Neural cell (in vitro differentiated cells): Measurements from ENCODE around the gene DGKB. TPM values are rescaled to one million over a fixed set of nuclear protein-coding genes. Genes with fewer than 3 reads are reported as not detected.

ENCODE experiments used
- H2AFZ ChIP-seq: fragments of 200-600, 300-800 bp; sonication (generic), shearing (Covaris generic); 2 replicates; pipeline ENCODE4 v1.6.0; 2014; ENCODE audit warnings: low read depth, mild to moderate bottlenecking, antibody characterized with exemption, low read length, moderate library complexity
- H3F3A ChIP-seq: fragments of 200-600 bp; shearing (Covaris generic); 2 replicates; pipeline ENCODE4 v1.6.1; 2016; ENCODE audit warnings: mild to moderate bottlenecking, moderate library complexity, mixed read lengths, antibody characterized with exemption, low read length; ENCODE audit not compliant: insufficient read depth, poor library complexity, severe bottlenecking
- H3K27ac ChIP-seq: fragments of 200-600, 300-800 bp; sonication (generic), shearing (Covaris generic); 2 replicates; pipeline ENCODE4 v1.5.1; 2014; ENCODE audit warnings: mild to moderate bottlenecking, low read length, moderate library complexity
- H3K27me3 ChIP-seq: fragments of 300-800, 200-600 bp; sonication (generic), shearing (Covaris generic); 2 replicates; pipeline ENCODE4 v1.6.0; 2014; ENCODE audit warnings: mild to moderate bottlenecking, low read depth, low read length, moderate library complexity; ENCODE audit not compliant: insufficient read depth
- H3K36me3 ChIP-seq: fragments of 300-800, 200-600 bp; sonication (generic), shearing (Covaris generic); 2 replicates; pipeline ENCODE4 v1.5.1; 2014; ENCODE audit warnings: mild to moderate bottlenecking, antibody characterized with exemption, low read length, moderate library complexity; ENCODE audit not compliant: insufficient read depth
- H3K4me2 ChIP-seq: fragments of 300-800, 200-600 bp; sonication (generic), shearing (Covaris generic); 2 replicates; pipeline ENCODE4 v1.6.0; 2014; ENCODE audit warnings: mild to moderate bottlenecking, low read length
- H3K4me3 ChIP-seq: fragments of 300-800, 200-600 bp; sonication (generic), shearing (Covaris generic); 2 replicates; pipeline ENCODE4 v1.5.1; 2014; ENCODE audit warnings: mild to moderate bottlenecking, low read length, moderate library complexity
- H3K79me2 ChIP-seq: fragments of 200-600 bp; shearing (Covaris generic); replicated peaks from 2 replicates; pipeline ENCODE4 v1.6.0; 2014; ENCODE audit warnings: mild to moderate bottlenecking, low read length, moderate library complexity; ENCODE audit not compliant: insufficient read depth
- H3K9ac ChIP-seq: fragments of 300-800, 200-600 bp; sonication (generic), shearing (Covaris generic); 2 replicates; pipeline ENCODE4 v1.6.1; 2016; ENCODE audit warnings: mild to moderate bottlenecking, low read length, mixed read lengths
- H3K9me2 ChIP-seq: fragments of 200-600 bp; shearing (Covaris generic); 2 replicates; pipeline ENCODE4 v1.6.1; 2016; ENCODE audit warnings: mild to moderate bottlenecking, low read length, mixed read lengths; ENCODE audit not compliant: insufficient read depth
- H3K9me3 ChIP-seq: fragments of 200-600, 300-800 bp; sonication (generic), shearing (Covaris generic); 2 replicates; pipeline ENCODE4 v1.6.1; 2016; ENCODE audit warnings: mild to moderate bottlenecking, mixed run types, low read length, moderate library complexity, mixed read lengths
- H4K20me1 ChIP-seq: fragments of 200-600 bp; shearing (Covaris generic); 2 replicates; pipeline ENCODE4 v1.6.1; 2016; ENCODE audit warnings: mild to moderate bottlenecking, mixed run types; ENCODE audit not compliant: insufficient read depth
- EP300 ChIP-seq: fragments of 450-650 bp; conservative IDR thresholded peaks from 2 replicates; pipeline ENCODE4 v1.6.1; 2014; ENCODE audit warnings: antibody characterized with exemption, mild to moderate bottlenecking, moderate library complexity; ENCODE audit not compliant: poor library complexity, severe bottlenecking
- EZH2 ChIP-seq: fragments of 200-600, 300-800 bp; shearing (Covaris generic), sonication (generic); IDR thresholded peaks from 2 replicates; pipeline ENCODE4 v1.6.1; 2014; ENCODE audit warnings: antibody characterized with exemption, low read length, borderline replicate concordance, mild to moderate bottlenecking; ENCODE audit not compliant: insufficient read depth, poor library complexity, severe bottlenecking
- MXI1 ChIP-seq: fragments of 450-650 bp; conservative IDR thresholded peaks from 2 replicates; pipeline ENCODE4 v1.6.1; 2014; ENCODE audit warnings: antibody characterized with exemption, mild to moderate bottlenecking; ENCODE audit not compliant: poor library complexity, severe bottlenecking
- POLR2AphosphoS5 ChIP-seq: IDR thresholded peaks from 2 replicates; pipeline ENCODE4 v1.6.1; 2012
- RAD21 ChIP-seq: fragments of 450-650 bp; conservative IDR thresholded peaks from 2 replicates; pipeline ENCODE4 v1.6.1; 2014; ENCODE audit warnings: antibody characterized with exemption, mild to moderate bottlenecking, moderate library complexity
- SMC3 ChIP-seq: fragments of 450-650 bp; conservative IDR thresholded peaks from 2 replicates; pipeline ENCODE4 v1.6.1; 2014; ENCODE audit warnings: antibody characterized with exemption, mild to moderate bottlenecking, moderate library complexity; ENCODE audit not compliant: poor library complexity
- TAF1 ChIP-seq: IDR thresholded peaks from 2 replicates; pipeline ENCODE4 v1.6.1; 2012; ENCODE audit warnings: low read depth
- polyA plus RNA-seq: library from polyadenylated mRNA; depleted of rRNA; stranded (reverse); fragments of >200 nt; gene quantifications from 2 replicates; pipeline ENCODE4 v1.2.3, GENCODE V29; 2014
- TF ChIP-seq, protein P1 (sequence below): IDR thresholded peaks from 2 replicates; pipeline ENCODE4 v1.6.1; 2012; ENCODE audit warnings: borderline replicate concordance
- TF ChIP-seq, protein P2 (sequence below): fragments of 450-650 bp; IDR thresholded peaks from 2 replicates; pipeline ENCODE4 v1.5.1; 2014; ENCODE audit warnings: antibody characterized with exemption, mild to moderate bottlenecking, moderate library complexity; ENCODE audit not compliant: poor library complexity, severe bottlenecking

The DGKB gene
- polyA plus RNA-seq, 1 donor from 2014 or later, result 0.20 TPM

DNA sequence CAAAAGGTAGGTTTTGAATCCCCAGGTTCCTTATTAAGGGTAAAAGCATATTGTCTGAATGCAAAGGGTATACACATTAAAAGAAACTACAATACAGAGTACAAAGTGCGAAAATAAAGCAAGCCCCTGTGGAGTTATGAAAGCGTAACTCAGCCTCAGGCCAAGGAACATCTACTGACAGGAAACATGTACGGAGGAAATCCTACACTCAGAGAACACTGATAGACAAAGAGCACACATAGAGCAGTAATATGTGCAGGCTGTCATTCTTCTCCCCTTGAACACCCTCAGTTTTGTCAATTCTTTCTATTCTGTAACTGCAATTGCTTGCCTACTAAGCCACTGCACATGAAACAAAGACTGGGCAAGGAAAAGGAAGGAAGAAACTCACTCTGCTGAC, 150.2 kb downstream of the DGKB start:
- no peaks in the 10 kb centered on the region for H3K27me3 ChIP-seq
- H3K9ac ChIP-seq, result no peak overlapping the region
- no peak overlapping the region for H3K4me2 ChIP-seq
- no peak overlapping the region for H2AFZ ChIP-seq
- TF ChIP-seq POLR2AphosphoS5 (peak; percentile 19), TAF1 (no peak)
- no peaks in the 10 kb centered on the region for H3K36me3 ChIP-seq
- no peaks in the 10 kb centered on the region for H3K79me2 ChIP-seq
- no peak overlapping the region for H3K27ac ChIP-seq
- no peaks in the 10 kb centered on the region for H3F3A ChIP-seq
- H3K9me3 ChIP-seq, result no peaks in the 10 kb centered on the region
- H3K4me3 ChIP-seq, result no peak overlapping the region
- no peaks in the 10 kb centered on the region for H3K9me2 ChIP-seq
- no peaks in the 10 kb centered on the region for H4K20me1 ChIP-seq

DNA sequence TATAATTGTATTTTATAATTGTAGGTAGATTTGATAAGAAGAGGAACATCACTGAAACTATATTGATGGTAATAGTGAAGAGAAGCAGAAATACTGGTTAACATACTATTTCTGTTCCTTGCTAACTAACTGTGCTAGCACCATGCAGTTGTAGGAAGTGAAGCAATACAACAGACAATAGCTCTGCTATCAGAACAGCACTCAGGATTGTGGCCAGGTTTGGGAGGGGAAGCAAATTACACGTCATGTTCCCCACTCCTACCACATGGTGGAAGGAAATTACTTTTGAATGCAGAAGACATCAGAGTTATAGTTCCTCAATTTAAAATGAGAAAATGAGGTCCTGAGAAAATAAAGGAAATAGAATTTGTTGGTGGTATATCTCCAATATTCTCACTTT, 151.1 kb downstream of the DGKB start:
- Histone ChIP-seq H2AFZ (no peak overlapping the region), H3K4me2 (no peak overlapping the region), H3K4me3 (no peak overlapping the region), H4K20me1 (no peaks in the 10 kb centered on the region), H3K9ac (no peak overlapping the region), H3K27ac (no peak overlapping the region), H3K79me2 (no peaks in the 10 kb centered on the region), H3K9me3 (no peaks in the 10 kb centered on the region), H3K9me2 (no peaks in the 10 kb centered on the region), H3K36me3 (no peaks in the 10 kb centered on the region), H3K27me3 (no peaks in the 10 kb centered on the region), H3F3A (no peaks in the 10 kb centered on the region)
- TF ChIP-seq SMC3 (no peak), EZH2 (no peak), EP300 (no peak), POLR2AphosphoS5 (no peak), MXI1 (no peak), TAF1 (no peak), RAD21 (no peak)
- TF ChIP-seq, protein P1, sequence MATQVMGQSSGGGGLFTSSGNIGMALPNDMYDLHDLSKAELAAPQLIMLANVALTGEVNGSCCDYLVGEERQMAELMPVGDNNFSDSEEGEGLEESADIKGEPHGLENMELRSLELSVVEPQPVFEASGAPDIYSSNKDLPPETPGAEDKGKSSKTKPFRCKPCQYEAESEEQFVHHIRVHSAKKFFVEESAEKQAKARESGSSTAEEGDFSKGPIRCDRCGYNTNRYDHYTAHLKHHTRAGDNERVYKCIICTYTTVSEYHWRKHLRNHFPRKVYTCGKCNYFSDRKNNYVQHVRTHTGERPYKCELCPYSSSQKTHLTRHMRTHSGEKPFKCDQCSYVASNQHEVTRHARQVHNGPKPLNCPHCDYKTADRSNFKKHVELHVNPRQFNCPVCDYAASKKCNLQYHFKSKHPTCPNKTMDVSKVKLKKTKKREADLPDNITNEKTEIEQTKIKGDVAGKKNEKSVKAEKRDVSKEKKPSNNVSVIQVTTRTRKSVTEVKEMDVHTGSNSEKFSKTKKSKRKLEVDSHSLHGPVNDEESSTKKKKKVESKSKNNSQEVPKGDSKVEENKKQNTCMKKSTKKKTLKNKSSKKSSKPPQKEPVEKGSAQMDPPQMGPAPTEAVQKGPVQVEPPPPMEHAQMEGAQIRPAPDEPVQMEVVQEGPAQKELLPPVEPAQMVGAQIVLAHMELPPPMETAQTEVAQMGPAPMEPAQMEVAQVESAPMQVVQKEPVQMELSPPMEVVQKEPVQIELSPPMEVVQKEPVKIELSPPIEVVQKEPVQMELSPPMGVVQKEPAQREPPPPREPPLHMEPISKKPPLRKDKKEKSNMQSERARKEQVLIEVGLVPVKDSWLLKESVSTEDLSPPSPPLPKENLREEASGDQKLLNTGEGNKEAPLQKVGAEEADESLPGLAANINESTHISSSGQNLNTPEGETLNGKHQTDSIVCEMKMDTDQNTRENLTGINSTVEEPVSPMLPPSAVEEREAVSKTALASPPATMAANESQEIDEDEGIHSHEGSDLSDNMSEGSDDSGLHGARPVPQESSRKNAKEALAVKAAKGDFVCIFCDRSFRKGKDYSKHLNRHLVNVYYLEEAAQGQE, result no peak
- TF ChIP-seq, protein P2, sequence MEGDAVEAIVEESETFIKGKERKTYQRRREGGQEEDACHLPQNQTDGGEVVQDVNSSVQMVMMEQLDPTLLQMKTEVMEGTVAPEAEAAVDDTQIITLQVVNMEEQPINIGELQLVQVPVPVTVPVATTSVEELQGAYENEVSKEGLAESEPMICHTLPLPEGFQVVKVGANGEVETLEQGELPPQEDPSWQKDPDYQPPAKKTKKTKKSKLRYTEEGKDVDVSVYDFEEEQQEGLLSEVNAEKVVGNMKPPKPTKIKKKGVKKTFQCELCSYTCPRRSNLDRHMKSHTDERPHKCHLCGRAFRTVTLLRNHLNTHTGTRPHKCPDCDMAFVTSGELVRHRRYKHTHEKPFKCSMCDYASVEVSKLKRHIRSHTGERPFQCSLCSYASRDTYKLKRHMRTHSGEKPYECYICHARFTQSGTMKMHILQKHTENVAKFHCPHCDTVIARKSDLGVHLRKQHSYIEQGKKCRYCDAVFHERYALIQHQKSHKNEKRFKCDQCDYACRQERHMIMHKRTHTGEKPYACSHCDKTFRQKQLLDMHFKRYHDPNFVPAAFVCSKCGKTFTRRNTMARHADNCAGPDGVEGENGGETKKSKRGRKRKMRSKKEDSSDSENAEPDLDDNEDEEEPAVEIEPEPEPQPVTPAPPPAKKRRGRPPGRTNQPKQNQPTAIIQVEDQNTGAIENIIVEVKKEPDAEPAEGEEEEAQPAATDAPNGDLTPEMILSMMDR, result no peak

DNA sequence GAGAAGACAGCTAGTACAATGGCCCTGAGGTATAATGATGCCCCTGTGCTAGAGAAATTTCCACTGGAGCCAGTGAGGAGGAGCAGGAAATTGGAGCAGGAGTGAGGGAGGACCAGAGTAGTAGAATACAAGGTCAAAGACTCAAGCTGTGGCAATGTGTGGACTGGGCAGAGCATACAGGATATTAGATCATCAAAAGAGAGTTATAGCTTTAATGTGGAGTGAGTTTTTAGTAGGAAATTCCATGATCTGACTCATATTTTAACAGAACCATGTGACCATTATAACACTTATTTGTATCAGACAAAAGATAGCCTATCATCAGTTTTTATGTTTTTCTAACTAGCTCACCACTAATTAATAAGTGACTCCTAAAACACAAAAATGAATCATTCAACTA, 154.1 kb downstream of the DGKB start:
- Histone ChIP-seq H2AFZ (no peak overlapping the region), H3K9ac (no peak overlapping the region), H3K79me2 (no peaks in the 10 kb centered on the region), H3K27ac (no peak overlapping the region), H3K9me2 (no peaks in the 10 kb centered on the region), H4K20me1 (no peaks in the 10 kb centered on the region), H3K27me3 (no peaks in the 10 kb centered on the region), H3K9me3 (no peaks in the 10 kb centered on the region), H3F3A (no peaks in the 10 kb centered on the region), H3K36me3 (no peaks in the 10 kb centered on the region), H3K4me2 (no peak overlapping the region), H3K4me3 (no peak overlapping the region)
- TF ChIP-seq EZH2 (no peak), SMC3 (no peak), MXI1 (no peak), POLR2AphosphoS5 (no peak)
